Mucosa of descending colon (tissue), 3 donors: ENCODE data around the gene EZR. TPM values are rescaled to one million over a fixed set of nuclear protein-coding genes. Genes with fewer than 3 reads are reported as not detected.

ENCODE experiments used
- ATAC-seq: fragments of 200-7000 bp; cut with Tn5 transposase; one replicate; pipeline ENCODE4 v1.9.1; 2020; ENCODE audit warnings: mild to moderate bottlenecking, moderate library complexity
- DNase-seq, 3 donors: peaks; one replicate each; pipeline ENCODE4 v3.0.0-alpha.2; 2020
- H3K36me3 ChIP-seq: fragments of 200-600 bp; one replicate; pipeline ENCODE4 v1.8.0; 2021; ENCODE audit warnings: low read depth, mild to moderate bottlenecking
- H3K4me1 ChIP-seq: fragments of 200-600 bp; one replicate; pipeline ENCODE4 v1.8.0; 2021; ENCODE audit warnings: low read depth, mild to moderate bottlenecking
- H3K4me3 ChIP-seq: fragments of 200-600 bp; one replicate; pipeline ENCODE4 v1.8.0; 2021; ENCODE audit warnings: mild to moderate bottlenecking
- H3K9me3 ChIP-seq: fragments of 200-600 bp; one replicate; pipeline ENCODE4 v1.8.0; 2021; ENCODE audit warnings: mild to moderate bottlenecking
- CTCF ChIP-seq: fragments of 200-600 bp; IDR thresholded peaks from one replicate; pipeline ENCODE4 v1.8.0; 2022; ENCODE audit warnings: antibody characterized with exemption, mild to moderate bottlenecking
- intact Hi-C, 2 donors: fragments of 100-400 bp; cut with DNase I in 1 of 2; cut with micrococcal nuclease in 1 of 2; formaldehyde crosslinking; loops; one replicate each; pipeline versions ENCODE4 v1.11.0 to v1.11.1; 2022; cut with DNase I, micrococcal nuclease
- total RNA-seq, 3 donors: library from RNA; stranded (reverse); fragmentation: NEBNext Ultra II Directional in 2 of 3; extraction: Animal tissue kit (Norgen Biotek cat#: 25700) in 2 of 3; gene quantifications; one replicate each; pipeline versions ENCODE4 v1.2.1 to v1.2.4, GENCODE V29; 2021 to 2023
- donor health status: DM: no; HTN: no; CAD: no; lungs with moderate emphysema.
- donor health status: DM: no; HTN: no; CAD: no.
- donor health status: DM: no; HTN: yes; CAD: no.

The EZR gene
- total RNA-seq, 3 donors from 2014 or later: 220 to 421 (median 334) TPM

GRCh38 chr6:158801655-158802294 is 17.4 kb downstream of the EZR start:
- peak; percentile 76 to 80 (median 80) for DNase-seq
- TF ChIP-seq CTCF: no peak
- H3K9me3 ChIP-seq: no peaks in the 10 kb centered on the region
- peak; percentile 87 for ATAC-seq
- H3K4me1 ChIP-seq: peaks cover 86% of the 10 kb centered on the region
- H3K4me3 ChIP-seq: no peak overlapping the region
- no peaks in the 10 kb centered on the region for H3K36me3 ChIP-seq
- intact Hi-C loops: no loop called here

GRCh38 chr6:158799051-158799792 is 19.9 kb downstream of the EZR start:
- peaks cover 89% of the 10 kb centered on the region for H3K4me1 ChIP-seq
- no peak for TF ChIP-seq CTCF
- H3K36me3 ChIP-seq: no peaks in the 10 kb centered on the region
- H3K9me3 ChIP-seq: no peaks in the 10 kb centered on the region
- ATAC-seq (peak; percentile 21), DNase-seq (peak in 1 of 3 donors; percentile 72)
- H3K4me3 ChIP-seq: no peak overlapping the region
- intact Hi-C loops: no loop called here

- intact Hi-C loops: no loop called here
- no peaks in the 10 kb centered on the region for H3K36me3 ChIP-seq
- peaks cover 83% of the 10 kb centered on the region for H3K4me1 ChIP-seq
- no peak for TF ChIP-seq CTCF
- no peak for DNase-seq
- ATAC-seq: no peak
- no peaks in the 10 kb centered on the region for H3K9me3 ChIP-seq
- H3K4me3 ChIP-seq: no peak overlapping the region
Observed at GRCh38 chr6:158798311-158798710, 20.9 kb downstream of the EZR start.

- no peak for ATAC-seq
- Histone ChIP-seq H3K4me1 (peaks cover 76% of the 10 kb centered on the region), H3K4me3 (no peak overlapping the region), H3K9me3 (no peaks in the 10 kb centered on the region), H3K36me3 (no peaks in the 10 kb centered on the region)
- intact Hi-C loops: no loop called here
- no peak for DNase-seq
- no peak for TF ChIP-seq CTCF
Observed at GRCh38 chr6:158797331-158798310, 21.5 kb downstream of the EZR start.

- no peaks in the 10 kb centered on the region for H3K9me3 ChIP-seq
- intact Hi-C loops: no loop called here
- no peak for TF ChIP-seq CTCF
- H3K4me3 ChIP-seq: no peak overlapping the region
- H3K36me3 ChIP-seq: no peaks in the 10 kb centered on the region
- DNase-seq: no peak
- peaks cover 70% of the 10 kb centered on the region for H3K4me1 ChIP-seq
- ATAC-seq: no peak
Observed at GRCh38 chr6:158796353-158796752, 22.8 kb downstream of the EZR start.
